HG03066 (cell line): ENCODE data around the gene CHD6.

Experiments
- ATAC-seq: cut with Tn5 transposase; IDR thresholded peaks from one replicate; pipeline ENCODE4 v1.9.1; 2021; ENCODE audit warnings: low read depth; ENCODE audit not compliant: unreplicated experiment

CHD6 gene

DNA sequence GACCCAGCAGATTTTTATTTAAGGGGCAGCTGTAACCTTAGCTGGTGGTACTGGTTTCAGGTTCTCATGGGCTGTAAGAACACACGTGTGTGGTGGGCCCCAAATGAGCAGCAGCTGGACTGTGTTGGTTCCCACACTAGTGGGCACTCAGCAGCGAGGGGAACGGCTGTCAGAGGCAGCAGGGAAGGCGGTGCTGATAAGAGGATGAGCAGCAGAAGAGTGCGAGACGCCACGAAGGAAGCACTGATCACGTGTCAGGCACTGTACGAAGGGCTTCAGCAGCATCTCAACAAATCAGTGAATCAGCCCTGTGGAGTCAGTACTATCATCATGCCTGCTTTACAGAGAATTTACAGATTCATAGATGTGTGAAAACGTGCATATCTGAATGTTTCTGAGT is 210.6 kb downstream of the CHD6 start:
- ATAC-seq: no peak

DNA sequence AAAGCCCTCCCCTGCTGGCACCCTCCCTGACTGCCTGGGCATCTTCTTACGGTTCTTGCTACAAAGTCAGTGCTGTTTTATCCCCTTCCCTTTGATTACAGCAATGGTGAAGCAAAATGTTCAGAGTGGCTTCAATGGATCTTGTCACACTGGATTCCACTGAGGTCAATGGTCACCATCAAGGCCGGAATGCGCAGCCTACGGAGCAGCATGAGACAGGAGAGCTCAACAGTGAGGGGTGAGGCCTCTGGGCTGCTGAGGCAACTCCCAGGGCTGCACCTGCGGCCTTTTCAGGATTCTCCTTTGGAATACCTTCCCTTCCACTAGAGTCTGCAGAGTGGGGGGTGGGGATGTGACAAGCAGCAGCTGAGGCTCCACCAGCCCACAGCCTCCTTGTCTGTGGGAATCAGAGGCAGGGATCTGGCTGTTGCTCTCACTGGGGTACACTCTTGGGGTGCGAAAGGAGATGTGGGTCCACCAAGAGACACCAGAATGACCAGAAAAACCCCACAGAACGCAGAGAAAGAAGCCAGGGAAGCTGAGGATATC is 211.2 kb downstream of the CHD6 start:
- ATAC-seq: no peak

GRCh38 chr20:41406353-41406752 is 211.8 kb downstream of the CHD6 start:
- no peak for ATAC-seq

- no peak for ATAC-seq
These were observed 212.7 kb downstream of the CHD6 start for GRCh38 chr20:41405436-41405835.

- ATAC-seq: no peak
These were observed 214.6 kb downstream of the CHD6 start for GRCh38 chr20:41403604-41404003.

DNA sequence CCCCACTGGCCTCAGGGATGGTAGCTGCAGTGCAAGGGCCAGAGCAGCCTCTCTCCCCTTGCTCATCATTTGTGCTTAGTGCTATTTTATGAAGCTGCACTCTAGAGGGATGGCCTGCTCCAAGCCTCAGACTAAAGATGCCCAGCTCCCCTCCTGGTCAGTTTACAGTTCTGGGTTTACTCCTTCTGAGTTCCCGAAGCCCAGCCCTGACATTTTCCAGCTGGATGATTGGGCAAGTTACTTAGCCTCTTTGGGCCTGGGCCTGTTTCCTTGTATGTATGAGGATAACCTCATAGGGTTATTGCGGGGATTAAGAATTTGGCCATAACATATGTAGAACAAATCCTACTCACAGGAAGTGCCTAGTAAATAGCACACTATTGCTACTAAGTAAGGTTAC is 219.8 kb downstream of the CHD6 start:
- no peak for ATAC-seq

- no peak for ATAC-seq
These were observed 222.2 kb downstream of the CHD6 start for GRCh38 chr20:41395667-41396664.

DNA sequence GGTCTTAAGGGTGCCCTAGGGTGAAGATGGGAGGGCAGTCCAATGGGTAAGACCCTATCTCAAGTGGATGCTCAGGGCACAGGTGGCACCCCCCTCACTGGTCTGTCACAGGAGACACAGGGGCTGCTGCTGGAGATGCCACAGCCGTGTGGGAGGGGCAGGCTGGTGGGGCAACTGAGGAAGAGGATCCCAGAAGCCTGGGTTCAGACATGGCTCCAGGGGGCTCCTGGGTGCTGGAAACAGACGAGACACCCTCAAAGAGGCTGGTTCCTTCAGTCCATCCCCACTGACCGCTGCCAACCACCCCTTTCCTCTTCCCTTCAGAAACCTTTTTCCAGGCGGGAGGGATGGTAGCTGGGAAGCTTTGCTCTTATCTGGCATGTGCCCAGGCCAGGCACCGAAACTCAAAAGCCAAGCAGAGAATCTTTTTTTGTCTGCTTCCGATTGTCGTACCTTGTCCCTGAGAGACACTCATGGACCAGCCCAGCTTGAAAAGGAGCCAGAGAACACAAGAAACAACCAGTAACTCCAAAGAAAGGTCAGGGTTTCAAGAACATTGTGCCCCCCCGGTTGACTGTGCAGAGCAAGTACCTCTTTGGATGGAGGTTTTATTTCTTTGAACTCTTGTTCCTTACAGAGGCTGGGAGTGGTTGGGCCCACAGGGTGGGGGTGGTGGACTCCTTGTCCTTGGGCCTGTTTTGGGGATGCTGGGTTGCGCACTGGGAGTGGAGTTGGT is 223.1 kb downstream of the CHD6 start:
- ATAC-seq: no peak

- ATAC-seq: no peak
These were observed 224.1 kb downstream of the CHD6 start for GRCh38 chr20:41394081-41394480.

DNA sequence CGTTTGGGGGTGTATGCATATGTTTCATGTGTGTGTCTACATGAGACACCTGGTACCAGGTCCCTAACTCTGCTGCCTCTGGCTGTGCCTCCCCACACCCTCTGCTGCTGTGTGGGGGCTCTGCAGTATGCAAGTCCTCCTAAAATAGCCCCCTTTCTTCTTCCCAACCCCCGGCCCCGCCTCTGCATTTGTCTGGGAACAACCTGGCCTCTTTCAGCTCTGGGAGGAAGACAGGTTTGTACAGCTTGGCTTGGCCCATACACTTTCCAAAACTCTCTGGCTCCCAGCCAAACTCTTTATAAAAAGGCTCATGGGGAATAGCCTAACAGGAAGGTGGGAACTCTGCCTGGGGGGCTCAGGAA is 224.5 kb downstream of the CHD6 start:
- no peak for ATAC-seq

GRCh38 chr20:41392871-41393704 is 225.1 kb downstream of the CHD6 start:
- no peak for ATAC-seq

DNA sequence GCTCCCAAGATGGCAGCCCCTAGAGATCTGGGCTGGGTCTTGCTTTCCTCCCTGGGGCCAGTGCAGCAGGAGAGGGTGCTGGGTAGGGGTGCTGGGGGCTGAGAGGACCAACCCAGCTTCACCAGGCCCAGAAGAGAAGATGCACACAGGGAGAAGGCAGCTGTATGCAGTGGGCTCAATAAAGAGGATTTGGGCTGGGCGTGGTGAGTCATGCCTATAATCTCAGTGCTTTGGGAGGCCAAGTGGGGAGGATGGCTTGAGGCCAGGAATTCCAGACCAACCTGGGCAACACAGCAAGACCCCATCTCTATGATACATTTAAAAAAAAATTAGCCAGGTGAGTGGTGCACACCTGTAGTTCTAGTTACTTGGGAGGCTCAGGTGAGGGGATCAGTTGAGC is 225.9 kb downstream of the CHD6 start:
- no peak for ATAC-seq

GRCh38 chr20:41391587-41392001 is 226.6 kb downstream of the CHD6 start:
- no peak for ATAC-seq

DNA sequence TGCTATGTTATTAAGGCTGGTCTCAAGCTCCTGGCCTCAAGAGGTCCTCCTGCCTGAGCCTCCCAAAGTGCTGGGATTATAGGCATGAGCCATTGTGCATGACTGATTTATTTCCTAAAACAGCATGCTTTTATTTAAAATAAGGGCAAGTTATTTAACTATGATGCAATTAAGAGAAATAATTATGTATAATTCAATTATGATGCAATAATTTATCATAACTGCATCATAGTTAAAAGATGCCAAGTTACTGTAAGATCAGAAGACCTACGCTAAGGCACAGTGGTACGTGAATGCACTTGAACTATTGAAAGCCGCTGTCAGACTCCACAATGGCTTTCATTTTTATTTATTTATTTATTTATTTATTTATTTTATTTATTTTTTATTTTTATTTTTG is 227.3 kb downstream of the CHD6 start:
- no peak for ATAC-seq

DNA sequence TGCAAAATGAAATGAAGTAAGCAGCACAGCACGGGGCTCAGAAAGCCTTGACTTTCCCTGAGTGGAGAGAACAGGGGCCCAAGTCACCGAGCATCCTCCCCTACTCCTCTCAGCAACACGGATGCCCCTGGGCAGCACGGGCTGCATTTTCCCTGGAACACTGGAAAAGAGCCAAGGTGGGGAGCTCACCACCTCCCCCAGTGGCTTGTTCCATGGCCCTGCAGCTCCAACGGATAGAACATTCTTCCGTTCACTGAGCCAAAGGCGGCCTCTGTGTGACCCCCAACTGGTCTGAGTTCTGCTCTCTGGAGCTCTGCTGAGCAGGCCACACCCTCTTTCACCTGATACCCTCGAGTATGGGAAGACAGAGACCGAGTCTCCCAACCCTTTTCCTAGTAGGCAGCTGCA is 230.7 kb downstream of the CHD6 start:
- ATAC-seq: no peak

GRCh38 chr20:41386502-41387427 is 231.4 kb downstream of the CHD6 start:
- no peak for ATAC-seq

GRCh38 chr20:41382791-41383305 is 235.3 kb downstream of the CHD6 start:
- ATAC-seq: no peak

GRCh38 chr20:41380551-41381193 is 237.5 kb downstream of the CHD6 start:
- no peak for ATAC-seq

DNA sequence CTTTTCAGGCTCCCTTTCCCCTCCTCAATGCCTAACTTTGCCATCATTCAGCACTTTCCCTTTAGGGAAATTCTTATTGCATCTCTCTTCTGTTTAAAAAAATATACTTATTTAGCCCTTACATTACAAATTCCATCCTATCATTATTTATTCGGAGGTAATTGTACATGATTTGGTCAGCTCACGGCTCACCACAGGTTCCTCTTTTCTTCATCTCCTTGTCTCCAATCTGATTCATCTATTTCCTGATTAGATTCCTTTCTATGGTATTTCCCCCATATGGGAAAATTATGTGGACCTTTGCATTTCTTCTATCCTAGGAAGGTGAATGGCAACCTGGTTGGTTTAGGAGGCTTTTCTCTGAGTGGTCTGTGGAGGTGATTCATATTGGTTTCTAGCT is 238.6 kb downstream of the CHD6 start:
- no peak for ATAC-seq
